GM18868 (cell line): ENCODE measurements around the gene SYNM.

Experiments used
- ATAC-seq: cut with Tn5 transposase; IDR thresholded peaks from one replicate; pipeline ENCODE4 v1.9.1; 2021; ENCODE audit warnings: mild to moderate bottlenecking, moderate library complexity; ENCODE audit not compliant: unreplicated experiment

Gene SYNM

GRCh38 chr15:99135194-99135593 is 30.3 kb downstream of the SYNM start:
- peak; percentile 96 for ATAC-seq

GRCh38 chr15:99137111-99137546 is 32.2 kb downstream of the SYNM start:
- ATAC-seq, result no peak

- no peak for ATAC-seq
These were observed 33.0 kb downstream of the SYNM start for GRCh38 chr15:99137877-99138276.

GRCh38 chr15:99138491-99138982 is 33.7 kb downstream of the SYNM start:
- no peak for ATAC-seq

- no peak for ATAC-seq
These were observed 34.4 kb downstream of the SYNM start for GRCh38 chr15:99139276-99139675.

GRCh38 chr15:99140590-99140989 is 35.7 kb downstream of the SYNM start:
- ATAC-seq, result no peak

GRCh38 chr15:99141943-99142342 is 37.1 kb downstream of the SYNM start:
- no peak for ATAC-seq

GRCh38 chr15:99142562-99142961 is 37.7 kb downstream of the SYNM start:
- no peak for ATAC-seq

- no peak for ATAC-seq
These were observed 38.4 kb downstream of the SYNM start for GRCh38 chr15:99143242-99143641.

GRCh38 chr15:99143655-99144610 is 39.1 kb downstream of the SYNM start:
- no peak for ATAC-seq

- no peak for ATAC-seq
These were observed 40.1 kb downstream of the SYNM start for GRCh38 chr15:99145005-99145404.

GRCh38 chr15:99145778-99146177 is 40.9 kb downstream of the SYNM start:
- no peak for ATAC-seq

- no peak for ATAC-seq
These were observed 41.8 kb downstream of the SYNM start for GRCh38 chr15:99146661-99147060.

- no peak for ATAC-seq
These were observed 44.0 kb downstream of the SYNM start for GRCh38 chr15:99148851-99149276.

GRCh38 chr15:99149366-99149765 is 44.5 kb downstream of the SYNM start:
- ATAC-seq, result no peak

- no peak for ATAC-seq
These were observed 46.3 kb downstream of the SYNM start for GRCh38 chr15:99151156-99151555.

GRCh38 chr15:99153026-99153535 is 48.2 kb downstream of the SYNM start:
- ATAC-seq, result no peak

GRCh38 chr15:99154271-99154670 is 49.4 kb downstream of the SYNM start:
- no peak for ATAC-seq

- ATAC-seq, result no peak
These were observed 51.1 kb downstream of the SYNM start for GRCh38 chr15:99155961-99156443.

- ATAC-seq, result no peak
These were observed 52.6 kb downstream of the SYNM start for GRCh38 chr15:99157456-99157855.

- ATAC-seq, result peak; percentile 58
These were observed 53.9 kb downstream of the SYNM start for GRCh38 chr15:99158626-99159412.
